HG03558 (cell line): ENCODE data around the gene MCC.

ENCODE experiments used
- ATAC-seq: cut with Tn5 transposase; IDR thresholded peaks from one replicate; pipeline ENCODE4 v1.9.1; 2021; ENCODE audit warnings: moderate number of reproducible peaks; ENCODE audit not compliant: unreplicated experiment; ENCODE audit errors: extremely low read depth

The MCC gene

DNA sequence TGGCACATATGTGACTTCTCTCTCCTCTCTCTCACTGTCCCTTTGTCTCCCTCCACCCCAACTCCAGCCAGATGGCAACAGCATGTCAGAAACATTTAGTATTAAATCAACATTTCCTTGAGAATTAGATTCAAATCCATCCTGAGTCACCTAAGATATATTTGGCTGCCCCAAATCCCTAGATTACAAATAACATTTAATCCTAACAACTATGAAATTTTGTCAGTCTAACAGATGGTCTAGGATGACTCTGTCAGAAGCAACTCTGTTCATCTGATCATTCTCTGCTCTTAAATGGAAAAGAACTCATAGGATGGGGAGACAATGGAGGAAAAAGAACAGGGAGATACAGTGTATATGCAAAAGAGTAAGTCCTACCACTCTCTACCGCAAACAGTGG lies 254.6 kb downstream of the MCC start:
- ATAC-seq: no peak

DNA sequence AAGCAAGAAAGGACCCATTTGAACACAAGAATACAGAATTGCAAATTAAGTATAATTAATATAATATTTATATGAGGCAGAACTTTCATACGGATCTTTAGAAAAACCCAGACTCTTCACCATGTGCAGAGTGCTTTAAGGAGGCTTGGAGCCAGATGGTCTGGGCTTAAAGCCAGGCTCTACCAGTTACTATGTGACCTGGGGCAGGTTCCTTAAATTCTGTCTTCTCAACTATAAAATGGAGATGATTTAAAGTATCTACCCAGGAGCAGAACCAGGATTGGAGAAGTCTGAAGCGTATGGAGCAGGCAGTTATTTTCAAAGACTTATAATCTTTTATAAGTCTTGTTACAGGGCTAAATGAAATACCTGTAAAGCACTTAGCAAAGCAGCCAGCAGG lies 255.6 kb downstream of the MCC start:
- no peak for ATAC-seq

DNA sequence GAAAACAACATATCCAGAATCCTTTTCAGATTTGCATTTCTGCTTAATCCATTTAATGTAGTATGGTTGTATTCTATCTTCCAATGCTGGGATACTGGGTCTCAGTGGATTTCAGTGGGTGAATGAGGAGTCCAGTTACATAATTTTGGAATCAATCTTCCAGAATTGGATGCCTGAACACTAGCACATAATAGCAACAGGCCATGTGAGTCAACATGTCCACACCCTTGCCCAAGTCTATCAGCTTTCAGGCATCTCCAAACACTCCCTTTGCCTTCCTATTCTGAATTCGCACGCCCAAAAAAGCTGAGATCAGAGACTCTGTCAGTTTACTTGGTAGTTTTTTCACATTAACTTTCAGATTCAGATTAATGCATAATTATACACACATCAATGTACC lies 256.0 kb downstream of the MCC start:
- no peak for ATAC-seq

DNA sequence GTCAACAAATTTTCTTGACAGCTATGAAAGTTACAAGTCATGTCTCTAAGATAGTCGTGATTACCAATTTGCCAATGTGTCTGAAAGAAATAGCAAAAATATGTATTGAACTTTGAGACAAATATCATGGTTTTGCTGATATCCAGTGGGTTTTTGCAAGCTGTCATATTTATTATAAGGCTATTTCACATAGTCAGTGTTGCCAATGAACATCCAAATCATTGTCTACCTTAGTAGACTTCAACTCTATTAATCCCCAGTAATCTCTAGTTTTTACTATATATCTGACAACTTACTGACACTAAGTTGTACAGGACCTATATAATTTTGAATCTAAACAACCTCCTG lies 256.6 kb downstream of the MCC start:
- ATAC-seq: no peak

DNA sequence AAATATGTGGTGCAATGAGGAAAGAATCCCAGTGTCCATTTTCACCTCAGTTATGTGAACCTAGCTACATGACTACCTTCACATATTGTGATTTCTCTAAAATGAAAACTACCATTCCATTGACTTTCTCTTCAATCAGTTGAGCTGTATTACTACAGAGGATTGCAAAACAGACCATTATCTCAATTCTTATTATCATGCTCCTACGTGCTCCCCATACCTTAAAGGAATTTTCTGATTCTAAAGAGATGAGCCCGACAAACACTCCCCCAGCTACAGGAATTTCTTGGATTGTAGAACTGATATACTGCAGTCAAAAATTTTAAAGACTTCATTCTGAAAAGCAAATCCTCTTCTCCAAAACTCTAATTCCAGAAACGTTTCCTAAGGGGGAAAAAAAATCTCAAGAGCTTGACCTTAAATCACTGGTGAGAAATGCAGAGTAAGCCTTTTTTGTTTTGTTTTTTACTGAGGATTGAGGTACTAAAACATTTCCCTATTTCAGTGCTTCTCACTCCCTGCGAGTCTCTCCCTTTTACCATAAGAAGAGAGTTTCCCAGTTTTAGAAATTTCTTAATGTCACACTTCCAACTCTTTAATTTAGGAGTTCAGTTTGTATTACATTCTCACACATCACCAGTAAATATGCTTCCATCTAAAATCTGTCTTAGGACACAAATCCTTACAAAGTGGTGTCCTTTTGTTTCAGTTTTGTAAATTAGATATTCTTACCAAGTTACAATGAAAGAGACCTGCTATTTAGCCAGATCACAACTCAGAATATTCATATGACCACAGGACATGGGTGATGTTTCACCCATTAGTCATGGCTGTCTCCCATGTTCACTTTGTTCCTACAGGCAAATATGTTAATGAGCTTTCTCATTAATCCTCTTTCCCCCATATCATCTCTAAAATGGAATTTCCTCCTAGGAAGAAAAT lies 257.3 kb downstream of the MCC start:
- ATAC-seq: no peak

DNA sequence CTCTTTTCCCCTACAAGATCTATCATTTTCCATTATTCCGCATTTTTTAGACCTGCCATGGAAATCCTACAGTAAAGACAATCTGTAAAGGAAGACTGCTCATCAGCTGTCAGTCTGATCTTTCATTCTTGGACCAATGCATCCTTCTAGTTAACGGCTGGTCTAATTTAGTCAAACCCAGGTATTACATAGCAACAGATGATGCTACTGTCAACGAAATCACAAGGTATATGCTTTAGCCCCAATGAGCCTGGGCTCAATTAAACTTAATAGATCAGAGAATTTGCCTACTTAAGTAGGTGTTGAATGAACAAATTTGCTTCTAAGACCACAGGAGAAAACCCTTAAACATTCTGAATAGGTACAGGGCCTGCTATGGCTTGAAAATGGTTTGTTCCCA lies 260.5 kb downstream of the MCC start:
- no peak for ATAC-seq

DNA sequence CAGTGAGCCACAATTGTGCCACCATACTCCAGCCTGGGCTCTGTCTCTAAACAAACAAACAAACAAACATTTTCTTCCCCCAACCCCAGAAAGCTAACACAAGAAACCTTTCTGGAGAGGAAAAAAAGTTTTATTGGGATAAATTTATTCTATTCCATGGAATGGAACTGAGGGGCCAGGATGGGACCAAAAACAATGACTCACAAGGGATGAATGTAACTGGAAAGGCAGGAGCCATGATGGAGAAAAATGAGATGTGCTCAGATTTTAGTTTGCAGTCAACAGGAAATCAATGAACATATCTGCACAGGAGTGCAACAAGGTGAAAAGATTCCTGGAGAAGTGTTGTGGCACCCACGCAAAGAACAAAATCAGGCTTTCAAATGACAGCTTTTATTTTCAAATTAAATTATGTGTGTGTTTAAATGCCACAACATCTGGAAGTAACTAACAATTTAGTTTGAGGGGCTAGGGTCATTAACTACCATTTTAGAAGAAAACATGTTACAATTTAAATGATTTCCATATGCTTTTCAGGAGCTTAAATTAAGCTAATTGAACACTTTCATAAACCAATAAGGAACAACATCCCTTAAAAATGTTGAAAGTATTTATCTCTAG lies 262.0 kb downstream of the MCC start:
- no peak for ATAC-seq

DNA sequence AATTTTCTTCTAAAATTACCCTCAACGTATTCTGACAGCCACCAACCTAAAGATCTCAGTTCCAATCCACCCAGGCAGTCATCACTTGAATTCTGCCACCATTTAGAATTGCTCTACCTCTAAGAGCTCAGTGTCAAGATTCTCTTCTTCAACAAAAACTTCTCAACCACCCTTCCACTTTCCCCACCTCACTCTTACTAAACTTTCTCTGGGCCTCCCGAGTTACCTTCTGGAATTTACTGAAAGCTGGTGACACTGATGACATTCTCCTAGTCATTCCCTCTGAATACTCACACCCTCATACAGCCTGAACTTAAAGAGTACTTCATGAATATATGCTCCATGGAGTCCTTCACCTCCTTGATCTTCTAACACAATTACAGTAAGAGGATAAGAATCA lies 263.0 kb downstream of the MCC start:
- no peak for ATAC-seq

DNA sequence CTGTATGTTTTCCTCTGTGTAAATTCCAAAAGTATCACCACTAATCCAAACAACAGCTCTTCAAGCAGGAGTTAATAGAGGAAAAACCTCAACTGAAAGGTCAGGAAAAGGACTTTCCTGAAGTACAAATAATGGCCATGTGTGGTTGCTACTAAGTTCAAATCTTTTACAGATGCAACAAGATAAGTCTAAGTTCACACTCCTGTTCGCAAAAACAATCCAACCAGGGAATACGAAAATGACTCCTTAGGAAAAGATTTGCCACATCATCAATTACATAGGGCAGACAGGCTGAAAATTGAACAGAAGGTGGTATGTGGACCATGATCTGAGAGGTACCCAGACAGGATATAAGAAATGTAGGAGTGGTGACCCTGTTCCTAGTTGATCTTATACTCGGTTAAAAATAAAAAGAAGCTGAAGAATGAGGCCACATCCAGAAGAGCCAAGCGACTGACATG lies 263.6 kb downstream of the MCC start:
- no peak for ATAC-seq

DNA sequence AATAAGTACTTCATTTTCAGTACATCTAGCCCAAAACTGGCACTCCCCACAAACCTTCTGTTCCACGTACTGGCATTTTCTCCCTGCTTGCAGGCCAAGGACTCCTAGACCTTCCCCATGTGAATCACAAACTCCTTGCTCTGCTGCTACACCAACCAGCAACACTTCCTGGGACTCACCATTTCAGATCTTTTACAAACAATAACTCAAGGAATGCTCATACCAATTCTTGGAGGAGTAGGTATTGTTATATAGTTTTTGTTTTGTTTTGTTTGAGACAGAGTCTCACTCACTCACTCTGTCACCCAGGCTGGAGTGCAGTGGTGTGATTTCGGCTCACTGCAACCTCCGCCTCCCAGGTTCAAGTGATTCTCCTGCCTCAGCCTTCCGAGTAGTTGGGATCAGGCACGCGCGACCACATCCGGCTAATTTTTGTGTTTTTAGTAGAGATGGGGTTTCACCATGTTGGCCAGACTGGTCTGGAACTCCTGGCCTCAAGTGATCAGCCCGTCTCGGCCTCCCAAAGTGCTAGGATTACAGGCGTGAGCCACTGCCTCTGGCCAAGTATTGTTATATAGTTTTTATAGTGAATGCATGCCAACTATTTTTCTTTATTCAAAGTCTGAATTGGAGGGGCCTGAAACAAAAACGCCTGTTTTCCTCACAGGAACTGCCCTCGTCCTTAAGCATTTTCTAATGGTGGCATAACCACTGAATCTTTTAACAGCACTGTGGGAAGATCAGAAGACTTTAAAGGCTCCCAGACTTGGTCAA lies 264.2 kb downstream of the MCC start:
- ATAC-seq: no peak

DNA sequence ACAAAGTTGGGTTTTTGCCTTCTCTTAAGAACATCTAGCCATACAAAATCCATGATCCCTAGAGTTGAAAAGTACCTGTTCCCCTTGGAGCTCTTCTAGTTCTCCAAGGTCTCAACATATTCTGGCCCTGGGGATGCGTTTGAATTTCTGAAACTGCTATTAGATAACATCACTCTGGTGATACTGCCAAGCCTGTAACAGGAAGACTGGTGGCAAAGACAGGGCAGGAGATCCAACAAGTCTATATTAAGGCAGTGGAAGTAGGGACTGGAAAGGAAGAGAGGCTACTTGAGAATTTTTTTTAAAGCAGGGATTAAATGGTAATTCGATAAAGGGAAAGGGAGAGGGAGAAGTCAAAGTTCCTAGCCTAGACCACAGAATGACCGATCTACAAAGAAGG lies 264.9 kb downstream of the MCC start:
- no peak for ATAC-seq

DNA sequence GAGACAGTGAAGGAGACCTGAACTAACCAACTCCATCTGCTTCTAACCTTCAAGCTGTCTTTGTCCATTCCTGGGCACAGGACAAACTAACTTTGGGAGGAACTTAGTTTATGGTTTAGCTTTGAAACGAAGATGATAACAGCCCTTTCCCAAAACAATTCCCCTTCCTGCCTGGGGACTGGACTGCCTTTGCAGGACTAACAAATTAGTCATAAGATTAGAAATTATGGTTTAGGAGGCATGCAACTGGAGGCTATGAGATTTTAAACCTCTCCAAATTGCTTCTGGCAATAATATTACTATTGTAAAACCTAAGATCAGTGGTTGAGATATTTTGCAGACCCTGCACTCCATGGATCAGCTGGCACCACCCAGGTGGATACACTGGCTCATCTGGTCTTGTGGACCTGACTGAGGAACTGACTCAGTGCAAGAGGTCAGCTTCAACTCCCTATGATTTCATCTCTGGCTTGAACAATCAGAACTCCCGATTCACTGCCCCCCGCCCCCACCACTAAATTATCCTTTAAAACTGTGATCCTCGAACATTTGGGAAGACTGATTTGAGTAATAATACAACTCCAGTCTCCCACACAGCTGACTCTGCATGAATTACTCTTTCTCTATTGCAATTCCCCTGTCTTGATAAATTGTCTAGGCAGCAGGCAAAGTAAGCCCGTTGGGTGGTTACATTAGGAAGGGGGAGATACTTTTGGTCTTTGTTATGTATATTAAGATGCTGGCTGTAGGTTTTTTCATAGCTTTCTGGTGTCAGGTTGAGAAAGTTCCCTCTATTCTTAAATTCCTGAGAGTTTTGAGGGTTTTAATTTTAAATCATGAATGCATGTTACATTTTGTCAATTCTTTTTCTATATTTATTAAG lies 266.7 kb downstream of the MCC start:
- no peak for ATAC-seq

DNA sequence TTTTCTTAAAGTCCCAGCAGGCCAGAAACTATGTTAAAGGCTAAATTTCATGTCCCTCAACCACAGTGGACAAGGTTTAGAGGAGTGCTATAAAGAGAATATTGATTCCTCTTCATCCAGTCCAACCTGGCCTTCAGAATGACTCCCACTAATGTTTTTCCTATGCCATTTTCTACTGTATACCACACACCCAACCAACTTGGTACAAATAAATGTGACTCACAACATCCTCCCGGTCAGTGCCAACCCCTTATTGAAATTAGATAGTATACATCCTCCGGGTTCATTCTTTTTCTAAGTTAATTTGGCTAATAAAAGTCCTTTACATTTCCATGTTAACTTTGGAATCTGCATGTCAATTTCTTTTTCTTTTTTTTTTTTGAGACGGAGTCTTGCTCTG lies 268.6 kb downstream of the MCC start:
- ATAC-seq: no peak

DNA sequence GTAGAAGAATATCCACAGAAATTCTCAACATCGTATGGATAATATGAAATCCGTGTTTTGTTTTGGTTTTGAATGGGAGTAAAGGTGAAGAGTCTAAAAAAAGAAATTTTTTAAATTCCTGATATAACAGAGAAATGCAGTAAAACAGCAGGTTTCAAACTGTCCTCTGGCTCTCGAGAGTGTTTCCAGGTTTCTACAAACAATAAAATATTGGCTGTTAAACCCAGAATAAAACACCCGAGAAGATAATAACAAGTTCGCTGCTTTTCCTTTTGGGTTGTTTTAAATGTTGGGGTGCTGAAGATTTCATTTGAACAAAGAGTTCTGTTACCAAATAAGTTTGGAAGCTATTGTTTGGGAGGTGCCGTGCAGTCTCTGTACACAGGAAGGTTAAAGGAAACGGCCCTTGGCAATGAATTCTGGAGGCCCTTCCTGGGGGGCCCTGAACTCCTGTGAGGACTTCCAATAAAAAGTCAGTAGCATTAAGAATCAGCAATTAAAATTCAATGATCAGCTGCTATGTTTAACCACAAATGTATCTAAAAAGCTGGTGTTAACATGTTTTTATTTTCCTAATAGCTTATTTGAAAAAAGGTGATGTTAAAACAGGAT lies 269.2 kb downstream of the MCC start:
- no peak for ATAC-seq

DNA sequence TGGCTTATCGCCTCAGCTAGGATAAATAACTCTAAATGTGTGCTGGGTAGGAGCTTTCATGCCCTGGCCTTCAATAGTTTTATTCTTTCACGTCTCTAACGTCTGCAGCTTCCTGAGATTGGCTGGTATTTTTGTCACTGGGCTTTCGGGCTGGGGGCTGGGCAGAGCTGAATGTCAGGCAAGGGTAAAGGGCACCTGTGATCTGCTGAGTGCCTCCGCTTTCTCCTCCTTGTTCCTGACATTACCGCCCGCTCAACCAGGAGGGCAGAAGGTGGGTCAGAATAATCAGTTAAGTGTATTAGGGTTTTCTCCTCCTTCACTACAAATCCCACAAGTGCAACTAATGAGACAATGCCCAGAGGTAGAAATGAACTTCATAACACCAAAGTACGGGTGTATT lies 270.1 kb downstream of the MCC start:
- ATAC-seq: no peak

DNA sequence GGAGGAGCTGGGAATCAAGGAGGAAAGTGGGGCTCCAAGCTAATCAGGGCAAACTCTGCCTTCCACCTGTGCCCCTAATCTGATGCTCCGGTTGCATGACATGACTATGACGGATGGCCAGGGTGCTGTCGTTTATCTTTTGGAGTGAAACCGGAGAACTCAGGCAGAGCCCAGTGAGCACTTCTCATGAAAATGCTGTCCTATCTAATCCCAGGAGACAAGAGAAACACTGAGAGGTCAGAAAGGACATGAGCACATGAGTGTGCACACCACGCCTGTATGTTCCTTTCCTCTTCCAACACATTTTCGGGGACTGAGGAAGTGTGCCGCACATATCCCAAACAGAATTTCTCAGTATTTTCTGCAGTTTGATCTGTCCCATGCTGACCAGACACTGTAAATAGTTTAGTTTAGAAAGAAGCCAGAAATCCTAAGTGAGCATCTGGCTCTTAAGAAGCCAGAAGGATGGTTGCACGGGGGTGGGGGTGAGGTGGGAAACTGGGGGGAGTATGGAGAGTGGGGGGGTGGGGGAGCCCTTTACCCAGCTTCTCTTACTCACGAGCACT lies 270.6 kb downstream of the MCC start:
- no peak for ATAC-seq

DNA sequence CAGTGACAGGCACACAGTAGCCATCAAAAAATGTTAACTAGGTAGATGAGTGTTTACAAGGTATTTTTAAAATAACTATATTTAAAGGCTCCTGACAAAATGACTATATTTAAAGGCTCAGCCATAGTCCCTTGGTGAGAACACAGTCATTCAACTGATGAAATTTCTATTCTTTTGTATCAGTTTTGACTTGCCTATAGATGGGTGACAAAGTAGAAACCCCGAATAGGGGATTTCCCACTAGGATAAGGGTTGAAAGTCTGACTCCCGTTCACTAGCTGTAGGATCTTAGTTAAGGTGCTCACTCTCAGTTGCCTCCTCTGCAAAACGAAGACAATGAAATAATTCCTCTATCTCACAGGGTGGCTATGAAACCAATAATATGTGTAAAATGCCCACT lies 271.7 kb downstream of the MCC start:
- ATAC-seq: no peak

DNA sequence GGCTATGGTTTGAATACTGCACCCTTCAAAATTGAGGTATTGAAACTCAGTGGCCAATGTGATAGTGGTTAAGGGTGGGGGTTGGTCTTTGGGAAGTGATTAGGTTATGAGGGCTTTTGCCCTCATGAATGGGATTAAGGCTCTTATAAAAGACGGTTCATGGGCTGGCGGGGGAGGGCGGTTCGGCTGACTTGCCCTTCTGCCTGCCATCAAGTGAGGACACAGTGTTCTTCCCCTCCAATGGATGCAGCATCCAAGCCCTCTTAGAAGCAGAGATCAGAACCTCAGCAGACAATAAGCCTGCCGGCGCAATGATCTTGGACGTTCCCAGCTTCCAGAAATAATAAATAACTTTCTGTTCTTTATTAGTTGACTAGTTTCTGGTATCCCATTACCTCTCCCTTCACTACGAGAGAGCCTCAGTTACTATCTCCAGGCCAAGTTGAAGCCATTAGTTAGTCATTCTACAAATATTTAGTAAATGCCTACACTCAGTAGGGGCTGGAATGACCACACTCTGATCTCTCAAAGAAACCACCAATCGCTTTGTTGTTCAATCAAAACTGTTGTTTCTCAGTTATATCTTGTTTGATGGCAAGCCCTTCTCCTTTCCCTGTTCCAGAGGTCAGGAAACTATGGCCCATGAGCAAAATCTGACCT lies 272.7 kb downstream of the MCC start:
- ATAC-seq: no peak
